WTC11 (cell line): ENCODE data around the gene BOD1L2. TPM values are rescaled to one million over a fixed set of nuclear protein-coding genes. Genes with fewer than 3 reads are reported as not detected.

Experiments used
- ATAC-seq: fragments of 200-7000 bp; cut with Tn5 transposase; 2 replicates; pipeline ENCODE4 v1.10.0; 2021; ENCODE audit warnings: mild to moderate bottlenecking, moderate library complexity
- CTCF ChIA-PET: fragments of 300-600 bp; sonication (Branson Sonifier 250); formaldehyde crosslinking; loops from one replicate; lab custom pipeline; 2021; ENCODE audit warnings: antibody characterized with exemption; lab: Charles Lee
- POLR2A ChIA-PET: fragments of 350-600 bp; sonication (Branson Sonifier 250); formaldehyde crosslinking; loops from one replicate; lab custom pipeline; 2021; ENCODE audit warnings: antibody characterized with exemption; lab: Charles Lee
- DNase-seq: peaks from one replicate; pipeline ENCODE4 v3.0.0; 2021; ENCODE audit warnings: low spot score
- H3K27ac Mint-ChIP-seq: 2 replicates; pipeline ENCODE4 v1.8.0; 2021; ENCODE audit warnings: mixed read lengths
- H3K27me3 Mint-ChIP-seq: 2 replicates; pipeline ENCODE4 v1.8.0; 2021; ENCODE audit warnings: low read depth, mild to moderate bottlenecking, moderate library complexity, mixed read lengths
- H3K36me3 Mint-ChIP-seq: 2 replicates; pipeline ENCODE4 v1.8.0; 2021; ENCODE audit warnings: mixed read lengths
- H3K4me1 Mint-ChIP-seq: 2 replicates; pipeline ENCODE4 v1.8.0; 2022; ENCODE audit warnings: mixed read lengths
- H3K4me3 Mint-ChIP-seq: 2 replicates; pipeline ENCODE4 v1.8.0; 2021; ENCODE audit warnings: mild to moderate bottlenecking, moderate library complexity, mixed read lengths
- H3K9me3 Mint-ChIP-seq: 2 replicates; pipeline ENCODE4 v1.8.0; 2021; ENCODE audit warnings: mixed read lengths
- ATF2 ChIP-seq: sonication (generic); formaldehyde crosslinking; IDR thresholded peaks from 2 replicates; pipeline ENCODE4 v1.8.1; 2022; ENCODE audit warnings: low read depth, missing genetic modification reagents, borderline replicate concordance
- CBFB ChIP-seq: sonication (generic); formaldehyde crosslinking; IDR thresholded peaks from 2 replicates; pipeline ENCODE4 v1.8.1; 2022; ENCODE audit warnings: mild to moderate bottlenecking, low read depth, missing genetic modification reagents
- CDX4 ChIP-seq: fragments of 250-450 bp; sonication (Bioruptor Pico); IDR thresholded peaks from 2 replicates; pipeline ENCODE4 v1.9.0; 2021; ENCODE audit warnings: moderate library complexity, mild to moderate bottlenecking, inconsistent platforms, borderline replicate concordance
- CREM ChIP-seq: sonication (generic); formaldehyde crosslinking; IDR thresholded peaks from 2 replicates; pipeline ENCODE4 v1.8.1; 2022; ENCODE audit warnings: mild to moderate bottlenecking, missing genetic modification reagents, moderate library complexity
- ERG ChIP-seq: fragments of 250-450 bp; sonication (Bioruptor Pico); IDR thresholded peaks from 2 replicates; pipeline ENCODE4 v1.8.0; 2021; ENCODE audit warnings: mild to moderate bottlenecking
- ESRRA ChIP-seq: sonication (generic); formaldehyde crosslinking; IDR thresholded peaks from 2 replicates; pipeline ENCODE4 v1.8.1; 2022; ENCODE audit warnings: mild to moderate bottlenecking, missing genetic modification reagents, borderline replicate concordance
- FOXJ3 ChIP-seq: sonication (generic); formaldehyde crosslinking; IDR thresholded peaks from 2 replicates; pipeline ENCODE4 v1.9.0; 2021; ENCODE audit warnings: missing genetic modification reagents, mild to moderate bottlenecking, borderline replicate concordance
- FOXK1 ChIP-seq: sonication (generic); formaldehyde crosslinking; IDR thresholded peaks from 2 replicates; pipeline ENCODE4 v1.8.0; 2022; ENCODE audit warnings: mild to moderate bottlenecking, moderate library complexity, missing genetic modification reagents
- GABPB1 ChIP-seq: sonication (generic); formaldehyde crosslinking; IDR thresholded peaks from 2 replicates; pipeline ENCODE4 v1.8.1; 2023; ENCODE audit warnings: mild to moderate bottlenecking, missing genetic modification reagents
- GTF2I ChIP-seq: fragments of 250-450 bp; sonication (Bioruptor Pico); conservative IDR thresholded peaks from 2 replicates; pipeline ENCODE4 v1.4.0; 2021; ENCODE audit warnings: mild to moderate bottlenecking
- HMGXB4 ChIP-seq: sonication (generic); formaldehyde crosslinking; IDR thresholded peaks from 2 replicates; pipeline ENCODE4 v1.8.1; 2023; ENCODE audit warnings: mild to moderate bottlenecking, moderate library complexity, missing genetic modification reagents
- KAT7 ChIP-seq: sonication (generic); formaldehyde crosslinking; IDR thresholded peaks from 2 replicates; pipeline ENCODE4 v1.8.1; 2023; ENCODE audit warnings: missing genetic modification reagents, mild to moderate bottlenecking, borderline replicate concordance
- MAX ChIP-seq: sonication (generic); formaldehyde crosslinking; IDR thresholded peaks from 2 replicates; pipeline ENCODE4 v1.8.0; 2022; ENCODE audit warnings: mild to moderate bottlenecking, missing genetic modification reagents
- MLX ChIP-seq: sonication (generic); formaldehyde crosslinking; IDR thresholded peaks from 2 replicates; pipeline ENCODE4 v1.8.1; 2023; ENCODE audit warnings: mild to moderate bottlenecking, missing genetic modification reagents, moderate library complexity
- MXD4 ChIP-seq: fragments of 250-450 bp; sonication (Bioruptor Pico); IDR thresholded peaks from 2 replicates; pipeline ENCODE4 v1.8.0; 2021; ENCODE audit warnings: mild to moderate bottlenecking, moderate library complexity, borderline replicate concordance
- OVOL2 ChIP-seq: fragments of 250-450 bp; sonication (Bioruptor Pico); IDR thresholded peaks from 2 replicates; pipeline ENCODE4 v1.9.0; 2021; ENCODE audit warnings: mild to moderate bottlenecking, borderline replicate concordance
- PRRX2 ChIP-seq: fragments of 250-450 bp; sonication (Bioruptor Pico); IDR thresholded peaks from 2 replicates; pipeline ENCODE4 v1.8.0; 2021; ENCODE audit warnings: mild to moderate bottlenecking
- SMAD4 ChIP-seq: sonication (generic); formaldehyde crosslinking; IDR thresholded peaks from 2 replicates; pipeline ENCODE4 v1.8.0; 2022; ENCODE audit warnings: mild to moderate bottlenecking, missing genetic modification reagents
- TCF7 ChIP-seq: sonication (generic); formaldehyde crosslinking; IDR thresholded peaks from 2 replicates; pipeline ENCODE4 v1.8.0; 2022; ENCODE audit warnings: mild to moderate bottlenecking, low read depth, missing genetic modification reagents, moderate library complexity
- TP53 ChIP-seq: sonication (generic); formaldehyde crosslinking; IDR thresholded peaks from 2 replicates; pipeline ENCODE4 v1.8.1; 2023; ENCODE audit warnings: mild to moderate bottlenecking, missing genetic modification reagents
- USF2 ChIP-seq: sonication (generic); formaldehyde crosslinking; IDR thresholded peaks from 2 replicates; pipeline ENCODE4 v1.8.1; 2023; ENCODE audit warnings: mild to moderate bottlenecking, missing genetic modification reagents, moderate library complexity
- ZNF281 ChIP-seq: sonication (generic); formaldehyde crosslinking; IDR thresholded peaks from 2 replicates; pipeline ENCODE4 v1.8.0; 2023; ENCODE audit warnings: mild to moderate bottlenecking, missing genetic modification reagents
- ZNF671 ChIP-seq: fragments of 250-450 bp; sonication (Bioruptor Pico); IDR thresholded peaks from 2 replicates; pipeline ENCODE4 v1.8.0; 2021; ENCODE audit warnings: mild to moderate bottlenecking
- total RNA-seq: library from RNA; stranded (reverse); gene quantifications from 3 replicates; pipeline ENCODE4 v1.2.3, GENCODE V29; 2021

BOD1L2 gene
- total RNA-seq, 1 experiment from 2014 or later, result not detected

GRCh38 chr18:57194622-57195021, 47.7 kb downstream of the BOD1L2 start:
- H3K4me3 Mint-ChIP-seq, result no peak overlapping the region
- no peaks in the 10 kb centered on the region for H3K9me3 Mint-ChIP-seq
- no peak for DNase-seq
- ChIA-PET CTCF (no interaction called here), POLR2A (no interaction called here)
- no peak overlapping the region for H3K27ac Mint-ChIP-seq
- no peaks in the 10 kb centered on the region; the same call in 1 of the 2 replicates for H3K27me3 Mint-ChIP-seq
- ATAC-seq, result no peak
- TF ChIP-seq FOXK1 (CRISPR knock-in tag), result no peak
- no peak for TF ChIP-seq GTF2I (CRISPR knock-in tag)
- no peak for TF ChIP-seq ATF2 (CRISPR knock-in tag)
- no peak for TF ChIP-seq FOXJ3 (CRISPR knock-in tag)
- no peaks in the 10 kb centered on the region for H3K36me3 Mint-ChIP-seq
- no peaks in the 10 kb centered on the region for H3K4me1 Mint-ChIP-seq

- Mint-ChIP-seq H3K9me3 (no peaks in the 10 kb centered on the region), H3K27ac (no peak overlapping the region), H3K4me3 (no peak overlapping the region), H3K36me3 (no peaks in the 10 kb centered on the region), H3K4me1 (no peaks in the 10 kb centered on the region), H3K27me3 (no peaks in the 10 kb centered on the region; the same call in 1 of the 2 replicates)
- ATAC-seq, result no peak
- no peak for DNase-seq
- ChIA-PET CTCF (no interaction called here), POLR2A (no interaction called here)
- no peak for TF ChIP-seq MAX
- TF ChIP-seq ZNF671, result no peak
- TF ChIP-seq ESRRA (CRISPR knock-in tag), result no peak
- TF ChIP-seq USF2 (CRISPR knock-in tag), result no peak
- no peak for TF ChIP-seq OVOL2 (CRISPR knock-in tag)
- TF ChIP-seq SMAD4 (CRISPR knock-in tag), result no peak
- TF ChIP-seq TCF7 (CRISPR knock-in tag), result no peak
- TF ChIP-seq KAT7 (CRISPR knock-in tag), result no peak
- TF ChIP-seq PRRX2 (CRISPR knock-in tag), result no peak
- TF ChIP-seq ERG (CRISPR knock-in tag), result no peak
- no peak for TF ChIP-seq GABPB1
- TF ChIP-seq MXD4 (CRISPR knock-in tag), result no peak
- no peak for TF ChIP-seq MLX
- no peak for TF ChIP-seq CDX4
- TF ChIP-seq CREM, result no peak
- TF ChIP-seq HMGXB4, result no peak
- TF ChIP-seq CBFB (CRISPR knock-in tag), result no peak
- TF ChIP-seq ZNF281, result no peak
- TF ChIP-seq TP53 (CRISPR knock-in tag), result no peak
- TF ChIP-seq, all 79 proteins: peak for 0
These were observed 48.5 kb downstream of the BOD1L2 start for GRCh38 chr18:57195341-57195740.
